SK-N-SH (cell line): Measurements from ENCODE around the gene HLA-DPA1. TPM values are rescaled to one million over a fixed set of nuclear protein-coding genes. Genes with fewer than 3 reads are reported as not detected.

Source experiments
- CTCF ChIA-PET: fragments of 300-600, 350-600 bp; formaldehyde crosslinking; extraction: SDS; loops from one replicate; lab custom pipeline; 2021; lab: Yijun Ruan, JAX
- POLR2A ChIA-PET: fragments of 350-600 bp; sonication (Branson Sonifier 250); formaldehyde crosslinking; extraction: SDS; loops from one replicate; lab custom pipeline; 2020; ENCODE audit warnings: antibody characterized with exemption, inconsistent platforms; lab: Yijun Ruan, JAX
- DNase-seq: peaks from one replicate; pipeline ENCODE4 v3.0.0; 2012
- H2AFZ ChIP-seq: fragments of 200-600 bp; sonication (generic); 2 replicates; pipeline ENCODE4 v1.8.1; 2016; ENCODE audit warnings: antibody characterized with exemption, mild to moderate bottlenecking, low read depth
- H3F3A ChIP-seq: fragments of 200-600 bp; sonication (generic); replicated peaks from 2 replicates; pipeline ENCODE3; 2016; ENCODE audit warnings: antibody characterized with exemption, mild to moderate bottlenecking; ENCODE audit not compliant: insufficient read depth
- H3K27ac ChIP-seq, 2 experiments: fragments of 200-500 bp in 1 of 2; fragments of 200-600 bp in 1 of 2; sonication (Bioruptor generic) in 1 of 2; sonication (generic), shearing (Covaris generic) in 1 of 2; 2 replicates each; pipeline versions ENCODE4 v1.5.1 to v1.6.1; 2014 to 2016; ENCODE audit warnings: low read depth in 2 of 2, inconsistent platforms in 1 of 2, low read length in 1 of 2, mild to moderate bottlenecking in 1 of 2, mixed read lengths in 1 of 2
- H3K27me3 ChIP-seq: fragments of 200-600 bp; sonication (generic), shearing (Covaris generic); 2 replicates; pipeline ENCODE4 v1.6.1; 2016; ENCODE audit warnings: mixed run types; ENCODE audit not compliant: insufficient read depth
- H3K36me3 ChIP-seq, 2 experiments: fragments of 200-500 bp in 1 of 2; fragments of 200-600 bp in 1 of 2; sonication (Bioruptor generic) in 1 of 2; sonication (generic) in 1 of 2; replicated peaks in 1 of 2; 2 replicates each; pipeline versions ENCODE3 to v1.5.1; 2014 to 2016; ENCODE audit warnings: low read length in 1 of 2, mild to moderate bottlenecking in 1 of 2; ENCODE audit not compliant: insufficient read depth in 2 of 2, control insufficient read depth in 1 of 2
- H3K4me1 ChIP-seq, 2 experiments: fragments of 200-500 bp in 1 of 2; fragments of 200-600 bp in 1 of 2; sonication (Bioruptor generic) in 1 of 2; sonication (generic), shearing (Covaris generic) in 1 of 2; 2 replicates each; pipeline versions ENCODE4 v1.5.1 to v1.6.1; 2014 to 2016; ENCODE audit warnings: low read depth in 1 of 2, low read length in 1 of 2, mixed run types in 1 of 2; ENCODE audit not compliant: insufficient read depth in 2 of 2, control insufficient read depth in 1 of 2
- H3K4me2 ChIP-seq: fragments of 200-600 bp; sonication (generic), shearing (Covaris generic); 2 replicates; pipeline ENCODE4 v1.6.1; 2017; ENCODE audit warnings: mixed run types
- H3K4me3 ChIP-seq, 2 experiments: fragments of 200-500 bp in 1 of 2; fragments of 200-600 bp in 1 of 2; sonication (Bioruptor generic) in 1 of 2; sonication (generic), shearing (Covaris generic) in 1 of 2; 2 replicates each; pipeline versions ENCODE4 v1.5.1 to v1.8.1; 2014 to 2016; ENCODE audit warnings: low read depth in 2 of 2, inconsistent platforms in 1 of 2, low read length in 1 of 2, mild to moderate bottlenecking in 1 of 2, mixed read lengths in 1 of 2, moderate library complexity in 1 of 2
- H3K79me2 ChIP-seq: fragments of 200-600 bp; sonication (generic); 2 replicates; pipeline ENCODE4 v1.8.1; 2017; ENCODE audit warnings: mild to moderate bottlenecking; ENCODE audit not compliant: insufficient read depth
- H3K9ac ChIP-seq: fragments of 200-600 bp; sonication (generic); 2 replicates; pipeline ENCODE4 v1.6.1; 2017; ENCODE audit warnings: mixed run types
- H3K9me2 ChIP-seq: fragments of 200-600 bp; sonication (generic); 2 replicates; pipeline ENCODE4 v1.6.1; 2017; ENCODE audit warnings: mixed run types
- H3K9me3 ChIP-seq: fragments of 200-600 bp; sonication (generic); 2 replicates; pipeline ENCODE4 v1.6.1; 2017; ENCODE audit warnings: mixed run types, mild to moderate bottlenecking, moderate library complexity
- H4K20me1 ChIP-seq: fragments of 200-600 bp; sonication (generic); 2 replicates; pipeline ENCODE4 v1.6.1; 2017; ENCODE audit warnings: mild to moderate bottlenecking, mixed run types; ENCODE audit not compliant: insufficient read depth
- CHD2 ChIP-seq: fragments of 150-350 bp; IDR thresholded peaks from 2 replicates; pipeline ENCODE4 v1.6.1; 2018; ENCODE audit warnings: low read length; ENCODE audit not compliant: partially characterized antibody
- EP300 ChIP-seq, 2 experiments: IDR thresholded peaks; 2 replicates each; pipeline versions ENCODE4 v1.4.0 to v1.6.1; 2012; ENCODE audit warnings: borderline replicate concordance in 1 of 2, low read depth in 1 of 2, low read length in 1 of 2
- EZH2phosphoT487 ChIP-seq: fragments of 200-600 bp; sonication (generic); IDR thresholded peaks from 2 replicates; pipeline ENCODE4 v1.6.1; 2017; ENCODE audit warnings: low read depth, mixed run types, mild to moderate bottlenecking, antibody characterized with exemption, moderate library complexity, borderline replicate concordance
- FOSL2 ChIP-seq: IDR thresholded peaks from 2 replicates; pipeline ENCODE4 v1.4.0; 2012; ENCODE audit warnings: low read depth, mild to moderate bottlenecking, moderate library complexity, borderline replicate concordance
- FOXJ3 ChIP-seq: sonication (generic); formaldehyde crosslinking; IDR thresholded peaks from 2 replicates; pipeline ENCODE4 v1.5.1; 2020; ENCODE audit warnings: mild to moderate bottlenecking, missing genetic modification reagents
- FOXM1 ChIP-seq: IDR thresholded peaks from 2 replicates; pipeline ENCODE4 v1.4.0; 2012; ENCODE audit warnings: low read depth, mild to moderate bottlenecking
- GABPA ChIP-seq: IDR thresholded peaks from 2 replicates; pipeline ENCODE4 v1.4.0; 2012; ENCODE audit warnings: low read depth, mild to moderate bottlenecking
- MEF2A ChIP-seq: IDR thresholded peaks from 2 replicates; pipeline ENCODE4 v1.4.0; 2012; ENCODE audit warnings: low read depth, borderline replicate concordance
- PBX3 ChIP-seq: IDR thresholded peaks from 2 replicates; pipeline ENCODE4; 2012
- POLR2AphosphoS5 ChIP-seq: IDR thresholded peaks from 2 replicates; pipeline ENCODE4 v1.6.1; 2012; ENCODE audit warnings: low read depth, low read length
- RCOR1 ChIP-seq: fragments of 150-350 bp; IDR thresholded peaks from 2 replicates; pipeline ENCODE4 v1.6.1; 2017; ENCODE audit warnings: antibody characterized with exemption, low read length
- RFX5 ChIP-seq: IDR thresholded peaks from 2 replicates; pipeline ENCODE4 v1.6.1; 2012; ENCODE audit warnings: mild to moderate bottlenecking, improper control_type of control experiment, low read length
- SIN3A ChIP-seq: IDR thresholded peaks from 2 replicates; pipeline ENCODE4 v1.6.1; 2012; ENCODE audit warnings: low read depth, mild to moderate bottlenecking, low read length, moderate library complexity, borderline replicate concordance
- SMC3 ChIP-seq: IDR thresholded peaks from 2 replicates; pipeline ENCODE4 v1.6.1; 2012; ENCODE audit warnings: low read depth, low read length, improper control_type of control experiment
- TAF1 ChIP-seq: IDR thresholded peaks from 2 replicates; pipeline ENCODE4 v1.6.1; 2012; ENCODE audit warnings: low read depth, mild to moderate bottlenecking, low read length, moderate library complexity, borderline replicate concordance
- TCF12 ChIP-seq: IDR thresholded peaks from 2 replicates; pipeline ENCODE4 v1.4.0; 2012
- USF1 ChIP-seq: IDR thresholded peaks from 2 replicates; pipeline ENCODE4 v1.4.0; 2012; ENCODE audit warnings: low read depth, borderline replicate concordance
- WGBS: methylation state at CpG from one replicate; pipeline ENCODE4 v1.1.6; 2017; ENCODE audit warnings: low lambda C conversion rate; 5-methylcytosine and 5-hydroxymethylcytosine counted together
- polyA plus RNA-seq, 3 experiments: library from polyadenylated mRNA; depleted of rRNA; stranded (reverse); fragments of >200 nt; gene quantifications; 2 replicates each; pipeline ENCODE4 v1.2.3, GENCODE V29; 2012

HLA-DPA1 gene
- polyA plus RNA-seq, 1 of the 3 experiments (the other 2 are of a cell fraction) = 1.9 TPM

GRCh38 chr6:33105916-33106871, 32.7 kb upstream of the HLA-DPA1 start:
- ChIA-PET POLR2A (no interaction called here), CTCF (no interaction called here)
- H3K4me3 ChIP-seq = no peak overlapping the region
- H2AFZ ChIP-seq = no peak overlapping the region
- no peaks in the 10 kb centered on the region for H4K20me1 ChIP-seq
- no peaks in the 10 kb centered on the region for H3K79me2 ChIP-seq
- 0% methylated on average over 9 of the region's 9 CpGs for WGBS
- no peak overlapping the region for H3K9ac ChIP-seq
- H3F3A ChIP-seq = no peaks in the 10 kb centered on the region
- TF ChIP-seq RCOR1 = no peak
- no peak for TF ChIP-seq EZH2phosphoT487
- TF ChIP-seq TCF12 = no peak
- TF ChIP-seq FOXM1 = no peak
- no peak for TF ChIP-seq POLR2AphosphoS5
- TF ChIP-seq PBX3 = no peak
- no peak for TF ChIP-seq EP300 (IDR thresholded peaks at IDR 0.05; ENCODE audit: borderline replicate concordance in 1 of 2, low read depth in 1 of 2, low read length in 1 of 2)
- no peak for TF ChIP-seq GABPA
- no peak for TF ChIP-seq MEF2A
- no peak for TF ChIP-seq SMC3
- no peak for TF ChIP-seq CHD2
- TF ChIP-seq FOXJ3 = no peak
- no peak for TF ChIP-seq USF1
- no peak for TF ChIP-seq RFX5
- TF ChIP-seq TAF1 = no peak
- TF ChIP-seq SIN3A = no peak
- TF ChIP-seq FOSL2 = no peak
- DNase-seq = no peak
- no peaks in the 10 kb centered on the region for H3K9me2 ChIP-seq
- no peak overlapping the region for H3K27ac ChIP-seq
- H3K9me3 ChIP-seq = peaks cover 3% of the 10 kb centered on the region; the same call in 1 of the 2 replicates
- H3K4me2 ChIP-seq = no peak overlapping the region
- H3K36me3 ChIP-seq = no peaks in the 10 kb centered on the region
- peaks cover 24% of the 10 kb centered on the region; the same call in 1 of the 2 replicates for H3K27me3 ChIP-seq
- no peaks in the 10 kb centered on the region for H3K4me1 ChIP-seq
